ENCODE data around the gene ARHGAP22.

Gene ARHGAP22

DNA sequence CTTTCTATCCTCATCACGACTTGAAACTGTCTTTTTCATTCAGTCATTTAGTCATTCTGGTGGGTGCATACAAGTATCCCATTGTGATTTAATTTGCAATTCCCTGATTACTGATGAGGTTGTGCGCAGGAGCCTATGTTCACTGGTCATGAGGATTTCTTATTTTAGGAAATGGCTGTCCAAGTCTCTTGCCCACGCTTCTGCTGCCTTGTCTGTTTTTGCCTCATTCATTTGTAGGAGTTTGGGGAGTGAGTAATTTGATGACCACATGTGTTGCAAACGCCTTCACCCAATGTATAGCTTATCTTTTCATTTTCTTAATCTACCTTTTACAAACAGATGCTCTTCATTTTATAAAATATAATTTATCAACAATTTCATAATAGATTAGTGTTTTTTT, 127.3 kb downstream of the ARHGAP22 start:
- DNase-seq (ENCODE audit: low spot score) = no peak

DNA sequence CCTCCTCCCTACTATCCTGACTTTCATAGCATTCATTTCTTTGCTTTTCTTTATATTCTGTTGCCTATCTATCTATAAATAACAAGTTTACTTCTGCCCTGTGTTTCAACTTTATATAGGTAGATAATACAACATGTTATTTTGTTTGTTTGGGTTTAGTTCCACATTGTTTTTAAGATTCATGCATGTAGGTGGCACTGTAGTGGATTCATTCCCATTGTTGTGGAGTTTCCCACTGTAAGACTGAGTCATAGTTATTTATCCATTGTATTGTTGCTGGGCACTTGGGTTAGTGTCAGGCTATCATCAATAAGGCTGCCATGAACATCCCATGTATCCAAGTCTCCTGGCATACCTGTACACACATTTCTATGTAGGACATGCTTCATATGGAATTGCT, 127.7 kb downstream of the ARHGAP22 start:
- DNase-seq (ENCODE audit: low spot score) = no peak

DNA sequence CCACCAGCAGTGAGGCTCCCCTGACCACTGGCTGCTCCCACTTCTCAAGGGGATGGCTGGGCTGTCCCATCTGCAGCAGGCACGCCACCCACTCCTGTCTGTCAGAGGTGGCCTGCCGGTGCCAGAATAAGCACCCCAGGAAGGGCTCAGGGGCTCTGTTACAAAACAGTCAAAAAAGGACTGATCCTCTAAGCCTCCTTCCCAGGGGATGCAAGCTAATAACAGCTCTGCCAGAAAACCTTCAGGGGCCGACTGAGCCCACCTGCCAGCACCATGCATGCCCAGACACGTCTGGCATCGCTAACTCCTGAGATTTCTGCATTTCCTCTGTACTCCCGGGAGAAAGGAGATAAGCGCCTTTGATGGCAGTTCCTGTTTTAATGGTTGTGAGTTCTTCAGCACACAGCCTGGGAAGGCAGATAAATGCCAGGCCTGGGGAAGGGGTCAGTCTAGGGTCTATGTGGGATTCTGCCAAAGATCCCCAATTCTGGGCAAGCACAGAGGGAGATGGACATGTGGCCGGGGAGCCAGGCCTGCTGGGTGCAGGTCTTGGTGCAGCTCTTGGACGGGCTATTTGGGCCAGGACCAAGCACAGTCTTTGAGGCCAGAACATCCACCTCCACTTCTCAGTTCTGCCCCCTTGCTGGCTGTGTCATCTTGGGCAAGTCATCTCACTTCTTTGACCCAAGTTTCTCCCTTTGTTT, 128.4 kb downstream of the ARHGAP22 start:
- no peak for DNase-seq (ENCODE audit: low spot score)

DNA sequence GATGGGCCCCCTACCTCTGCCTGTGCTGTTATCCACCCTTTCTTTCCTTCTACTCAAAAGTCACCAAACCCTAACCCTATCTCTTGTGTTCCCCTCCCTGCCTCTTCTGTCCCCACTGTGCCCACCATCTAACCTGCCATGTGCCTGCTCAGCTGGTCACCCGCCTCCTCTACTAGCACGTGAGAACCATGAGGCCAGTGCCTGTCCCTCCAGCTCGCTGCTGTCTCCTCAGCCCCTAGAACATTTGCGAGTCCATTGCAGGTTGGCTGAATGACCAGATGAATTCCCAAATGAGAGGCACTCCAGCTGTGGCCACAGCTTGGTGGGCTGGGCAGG, 129.0 kb downstream of the ARHGAP22 start:
- no peak for DNase-seq (ENCODE audit: low spot score)

DNA sequence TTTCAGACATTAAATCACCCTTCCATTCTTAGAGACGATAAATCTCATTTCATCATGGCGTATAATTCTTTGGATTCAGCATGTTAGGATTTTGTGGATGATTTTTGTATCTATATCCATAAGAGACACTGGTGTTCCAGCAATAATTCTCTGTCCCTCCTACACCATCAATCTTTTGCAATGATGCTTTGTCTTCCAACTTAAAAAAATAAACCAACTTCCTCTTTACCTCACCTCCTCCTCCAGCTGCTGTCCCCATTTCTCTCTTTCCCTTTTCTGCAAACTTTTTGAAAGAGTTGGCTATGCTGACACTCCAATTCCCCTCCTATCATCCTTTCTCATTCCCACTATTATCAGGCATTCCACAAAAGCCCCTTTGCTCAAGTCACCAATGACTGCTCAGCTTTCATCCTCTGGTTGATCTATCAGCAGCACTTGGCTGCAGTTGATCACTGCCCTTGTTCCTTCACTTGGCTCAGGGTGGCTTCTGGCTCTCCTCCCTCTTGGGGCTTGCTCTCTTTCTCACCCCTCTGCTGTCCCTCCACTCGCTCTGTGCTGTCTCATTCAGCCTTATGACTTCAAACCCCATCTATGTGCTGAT, 130.0 kb downstream of the ARHGAP22 start:
- no peak for DNase-seq (ENCODE audit: low spot score)

DNA sequence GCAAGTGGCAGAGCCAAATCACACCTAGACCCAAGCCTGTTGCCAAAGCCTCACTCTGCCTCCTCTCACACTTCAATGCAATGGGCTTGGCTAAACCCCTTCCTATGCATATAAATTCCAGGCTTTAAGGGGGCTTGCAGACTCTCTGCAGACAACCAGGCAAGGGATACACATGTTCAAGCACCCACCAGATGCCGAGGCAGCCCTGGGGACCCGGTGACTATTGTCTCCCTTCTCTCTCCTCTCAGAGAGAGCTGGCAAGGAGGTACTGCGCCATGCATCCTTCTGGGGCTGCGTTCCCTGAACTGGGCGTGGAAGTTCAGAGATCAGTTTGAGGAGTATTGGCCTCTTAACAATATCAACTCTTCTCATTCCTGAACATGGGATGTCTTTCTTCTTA, 131.2 kb downstream of the ARHGAP22 start:
- DNase-seq (ENCODE audit: low spot score) = no peak

DNA sequence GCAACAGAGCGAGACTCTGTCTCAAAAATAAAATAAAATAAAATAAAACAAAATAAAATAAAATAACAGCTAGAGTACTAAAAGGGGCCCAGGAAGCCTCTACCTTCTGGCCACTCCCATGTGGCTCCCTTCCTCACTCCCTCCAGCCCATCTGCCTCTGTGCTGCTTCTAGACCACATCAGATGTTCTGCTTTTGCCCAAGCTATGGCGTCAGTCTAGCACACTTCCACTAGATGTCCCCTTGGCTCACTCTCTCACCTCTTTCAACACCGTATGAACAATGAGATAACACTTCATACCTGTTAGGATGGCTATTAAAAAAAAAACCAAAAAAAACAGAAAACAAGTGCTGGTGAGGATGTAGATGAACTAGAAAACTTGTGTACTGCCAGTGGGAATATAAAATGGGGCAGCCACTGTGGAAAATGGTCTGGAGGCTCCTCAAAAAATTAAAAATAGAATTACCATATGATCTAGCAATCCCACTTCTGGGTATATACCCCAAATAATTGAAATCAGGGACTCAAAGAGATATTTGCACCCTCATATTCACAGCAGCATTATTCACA, 132.3 kb downstream of the ARHGAP22 start:
- no peak for DNase-seq (ENCODE audit: low spot score)

DNA sequence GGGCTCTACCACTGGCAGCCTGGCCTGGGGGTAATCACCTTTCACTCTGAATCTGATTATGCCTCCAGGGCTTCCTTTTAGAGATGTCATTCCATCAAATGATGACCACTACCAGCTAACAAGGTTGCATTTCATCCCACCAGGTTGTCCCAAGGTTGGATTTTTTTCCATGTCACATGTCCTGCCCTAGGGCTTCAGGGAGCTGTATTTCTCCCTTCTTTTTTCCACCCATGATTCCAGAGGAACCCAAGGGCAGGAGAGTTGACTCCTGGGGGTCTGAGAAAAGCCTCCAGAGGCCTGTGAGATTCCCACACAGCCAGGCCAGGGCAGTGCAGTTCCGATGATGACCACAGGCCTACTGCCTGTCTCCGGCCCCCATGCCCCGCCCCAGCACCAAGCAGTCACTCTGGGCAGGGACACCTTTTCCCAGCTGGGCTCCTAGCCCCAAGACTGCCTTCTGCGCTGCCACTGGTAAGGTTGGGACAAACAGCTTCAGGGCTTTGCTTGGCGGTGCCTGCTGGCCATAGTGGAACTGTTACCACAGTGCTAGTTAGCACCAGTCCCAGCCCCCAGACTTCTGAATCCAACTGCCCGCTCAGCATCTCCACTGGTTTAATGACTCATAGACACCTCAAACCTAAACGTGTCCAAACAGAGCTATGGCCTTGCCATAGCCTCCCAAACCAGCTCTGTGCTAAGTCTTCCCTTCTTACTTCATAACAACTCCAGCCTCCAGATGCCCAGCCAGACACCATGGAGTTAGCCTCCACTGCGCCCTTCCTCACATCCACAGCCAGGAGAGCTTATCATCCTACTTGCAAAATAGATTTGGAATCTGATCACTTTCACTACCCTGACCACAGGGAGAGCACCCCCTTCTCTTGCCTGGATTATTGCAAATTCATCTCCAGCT, 133.7 kb downstream of the ARHGAP22 start:
- DNase-seq (ENCODE audit: low spot score) = no peak

DNA sequence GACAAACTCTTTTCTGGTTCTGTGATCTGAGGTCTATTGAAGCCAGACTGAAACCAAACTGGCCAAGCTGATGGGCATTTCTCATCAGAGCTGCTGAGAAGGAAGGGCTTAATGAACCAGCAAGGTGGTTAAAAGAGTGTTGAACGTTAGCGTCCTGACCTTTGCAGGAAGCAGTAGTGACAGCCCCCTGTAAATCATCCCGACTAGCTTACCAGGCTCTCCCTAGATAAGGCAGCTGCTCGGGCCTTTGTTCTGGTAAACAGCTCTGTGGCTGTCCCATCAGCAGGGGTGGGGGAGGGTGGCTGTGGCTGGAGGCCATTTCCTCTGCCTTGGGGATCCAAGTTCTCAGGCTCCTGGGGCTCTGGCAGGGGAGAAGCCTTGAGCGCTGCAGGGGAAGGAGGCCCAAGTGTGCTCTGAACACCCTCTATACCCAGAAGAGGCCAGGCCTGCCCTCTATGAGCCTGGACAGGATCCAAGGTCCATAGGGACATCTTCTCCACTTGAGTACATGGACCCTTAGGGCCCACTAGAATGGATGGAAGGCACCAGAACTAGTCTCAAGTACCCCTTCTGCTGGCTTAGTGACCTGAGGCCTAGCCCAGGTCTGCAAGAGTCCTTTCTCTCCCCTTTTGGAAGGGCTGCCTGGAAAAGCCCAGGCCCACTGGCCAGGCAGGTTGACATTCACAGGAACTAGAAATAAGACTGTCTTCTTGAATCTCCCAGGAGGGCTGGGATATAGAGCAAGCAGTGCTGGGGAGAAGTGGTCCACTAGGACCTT, 134.6 kb downstream of the ARHGAP22 start:
- DNase-seq (ENCODE audit: low spot score) = no peak

DNA sequence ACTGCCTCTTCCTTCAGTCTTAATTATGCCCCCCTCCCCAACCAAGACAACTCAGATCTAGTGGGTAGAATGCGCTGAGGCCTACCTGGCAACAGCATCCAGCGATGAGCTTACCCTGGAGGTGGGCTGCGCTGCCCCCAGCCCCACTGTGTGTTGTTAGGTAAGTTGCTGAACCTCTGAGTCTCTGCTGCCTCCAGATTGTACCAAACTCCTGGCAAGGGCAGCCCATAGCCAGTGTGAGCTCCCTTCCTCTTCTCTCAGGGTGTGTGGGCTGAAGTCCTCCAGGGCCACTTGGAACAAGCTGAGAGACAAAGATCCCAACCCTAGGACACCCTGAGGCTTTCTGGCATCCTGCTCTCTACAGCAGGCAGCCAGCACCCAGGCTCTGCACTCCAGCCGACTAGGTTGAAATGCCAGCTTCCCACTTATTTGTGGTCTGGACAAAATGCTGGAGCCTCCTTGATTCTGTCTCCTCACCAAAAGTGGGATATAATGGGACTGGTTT, 135.3 kb downstream of the ARHGAP22 start:
- DNase-seq (ENCODE audit: low spot score) = no peak

DNA sequence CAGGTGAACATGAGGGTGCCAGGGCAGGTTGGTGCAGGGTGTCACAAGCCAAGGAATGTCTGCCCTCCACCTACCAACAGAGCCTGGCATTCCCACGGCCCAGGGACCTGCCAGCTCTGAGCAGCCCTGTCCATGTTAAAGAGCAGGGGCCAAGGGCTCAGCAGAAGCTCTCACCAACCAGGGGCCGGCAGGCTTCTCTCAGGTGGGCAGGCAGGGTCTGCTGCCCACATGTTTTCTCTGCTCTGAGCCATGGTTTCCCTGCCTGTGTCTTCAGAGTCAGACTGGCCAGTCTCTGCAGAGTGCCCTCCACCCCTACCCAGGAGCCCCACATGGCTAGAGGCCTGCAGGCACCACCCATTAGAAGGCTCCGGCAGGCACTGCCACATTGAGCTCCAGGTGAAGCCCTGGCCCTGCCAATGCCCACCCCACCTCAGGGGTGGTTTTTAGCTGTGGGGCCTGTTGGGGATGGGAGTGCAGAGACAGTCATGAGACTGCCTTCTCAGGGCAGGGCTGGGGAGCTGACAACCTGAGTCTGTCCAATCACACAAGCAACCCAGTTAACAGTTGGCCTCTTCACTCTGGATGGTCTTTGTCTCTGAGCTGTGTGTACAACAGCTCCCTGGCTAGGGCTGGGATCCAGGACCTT, 135.9 kb downstream of the ARHGAP22 start:
- DNase-seq (ENCODE audit: low spot score) = no peak

DNA sequence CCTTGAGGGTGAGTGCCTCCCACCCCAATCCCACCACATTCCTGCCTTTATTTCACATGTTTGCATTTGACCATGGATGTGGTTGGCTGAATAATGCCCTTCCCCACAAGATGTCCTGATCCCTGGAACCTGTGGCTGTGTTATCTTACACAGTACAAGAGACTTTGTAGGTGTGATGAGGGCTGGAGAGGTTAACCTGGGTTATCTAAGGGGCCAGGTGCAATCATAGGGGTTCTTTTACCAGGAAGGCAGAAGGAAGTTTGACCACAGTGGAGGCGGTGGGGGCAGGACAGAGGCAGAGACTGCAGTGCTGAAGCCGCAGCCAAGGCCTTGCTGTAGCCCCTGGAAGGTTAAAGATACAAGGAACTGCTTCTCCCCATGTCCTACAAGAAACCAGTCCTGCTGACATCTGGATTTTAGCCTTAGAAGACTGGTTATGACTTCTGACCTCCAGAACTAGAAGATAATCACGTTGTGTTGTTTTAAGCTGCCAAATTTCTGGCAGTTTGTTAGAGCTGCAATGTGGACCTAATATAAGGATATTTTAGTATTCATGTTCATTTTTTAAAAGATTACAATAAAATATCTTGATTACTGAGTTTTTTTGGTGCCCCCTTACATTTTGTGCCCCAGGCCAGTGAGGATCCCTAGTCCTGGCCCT, 136.6 kb downstream of the ARHGAP22 start:
- DNase-seq (ENCODE audit: low spot score) = no peak

DNA sequence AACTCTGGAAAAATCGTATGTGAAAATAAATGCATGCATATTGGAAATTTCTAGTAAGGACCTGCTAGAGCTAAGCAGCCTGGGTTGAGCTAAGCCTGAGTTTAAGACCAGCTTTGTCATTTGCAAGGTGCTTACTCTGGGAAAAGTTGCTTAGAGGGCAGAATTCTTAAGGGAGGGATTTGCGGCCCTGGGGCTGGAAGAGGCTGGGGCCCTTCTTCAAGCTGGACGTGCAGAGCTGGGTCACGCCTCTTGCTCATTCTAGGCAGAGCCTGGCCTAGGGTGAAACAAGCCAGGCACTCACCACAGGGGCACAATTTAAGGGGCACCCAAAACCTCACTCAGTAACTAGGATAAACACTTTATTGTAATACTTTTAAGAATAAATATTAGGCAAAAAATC, 137.2 kb downstream of the ARHGAP22 start:
- DNase-seq (ENCODE audit: low spot score) = no peak

DNA sequence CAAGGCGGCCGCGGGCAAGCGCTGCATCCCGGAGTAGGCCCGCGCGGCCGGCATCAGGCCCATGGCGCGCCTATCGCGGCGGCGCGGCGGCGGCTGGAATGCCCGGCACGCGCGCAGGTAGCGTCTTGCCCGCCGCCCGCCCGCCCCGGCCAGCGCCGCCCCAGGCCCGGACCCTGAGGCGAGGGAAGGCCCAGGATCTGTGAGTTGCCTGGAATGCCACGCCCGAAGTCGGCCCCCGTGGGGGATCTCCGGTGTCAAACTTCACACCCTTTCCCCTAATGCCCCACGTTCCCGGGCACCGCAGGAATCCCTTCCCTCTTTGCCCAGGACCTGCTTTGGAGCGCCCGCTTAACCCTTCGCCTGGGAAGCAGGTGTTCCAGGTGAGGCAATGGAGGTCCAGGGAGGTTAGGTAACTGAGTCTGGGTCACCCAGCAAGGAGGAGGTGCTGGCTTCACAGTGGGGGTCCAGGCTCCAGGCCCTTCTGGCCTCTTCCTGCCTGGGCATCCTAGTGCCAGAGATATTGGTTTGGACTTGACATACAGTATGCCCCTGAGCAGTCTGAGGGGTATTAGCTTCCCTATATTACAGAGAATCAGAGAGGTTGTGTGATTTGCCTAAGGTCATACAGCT, 138.1 kb downstream of the ARHGAP22 start:
- no peak for DNase-seq (ENCODE audit: low spot score)

DNA sequence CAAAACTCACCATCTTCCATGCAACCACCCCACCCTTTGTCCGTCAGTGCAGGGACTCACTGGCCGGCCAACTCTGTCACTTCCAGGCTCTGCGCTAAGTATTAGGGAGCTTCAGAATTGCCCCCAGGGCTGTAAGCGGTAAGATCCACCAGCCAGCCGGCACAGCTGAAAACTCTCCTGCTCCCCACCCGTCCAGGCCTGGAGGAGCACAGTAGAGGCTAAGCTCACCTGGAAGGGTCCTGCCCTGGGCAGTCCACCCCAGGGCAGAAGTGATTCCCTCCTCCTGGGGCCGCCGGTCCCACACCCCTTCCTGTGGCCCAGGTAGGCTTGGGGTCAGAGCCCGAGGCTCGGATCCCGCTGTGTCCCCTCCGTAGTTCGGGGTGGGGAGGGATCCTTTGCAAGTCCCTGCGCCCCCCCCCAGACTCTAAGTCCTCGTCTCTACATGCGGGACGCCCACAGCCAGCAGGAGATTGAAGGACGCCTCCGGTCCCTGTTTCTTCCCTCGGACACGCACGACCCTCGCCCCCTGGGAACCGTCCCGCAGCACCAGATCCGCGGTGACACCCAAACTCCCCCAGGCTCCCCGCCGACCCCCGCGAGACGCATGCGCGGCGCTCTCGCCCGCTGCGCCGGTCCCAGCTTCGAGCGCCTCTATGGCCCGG, 138.9 kb downstream of the ARHGAP22 start:
- no peak for DNase-seq (ENCODE audit: low spot score)

DNA sequence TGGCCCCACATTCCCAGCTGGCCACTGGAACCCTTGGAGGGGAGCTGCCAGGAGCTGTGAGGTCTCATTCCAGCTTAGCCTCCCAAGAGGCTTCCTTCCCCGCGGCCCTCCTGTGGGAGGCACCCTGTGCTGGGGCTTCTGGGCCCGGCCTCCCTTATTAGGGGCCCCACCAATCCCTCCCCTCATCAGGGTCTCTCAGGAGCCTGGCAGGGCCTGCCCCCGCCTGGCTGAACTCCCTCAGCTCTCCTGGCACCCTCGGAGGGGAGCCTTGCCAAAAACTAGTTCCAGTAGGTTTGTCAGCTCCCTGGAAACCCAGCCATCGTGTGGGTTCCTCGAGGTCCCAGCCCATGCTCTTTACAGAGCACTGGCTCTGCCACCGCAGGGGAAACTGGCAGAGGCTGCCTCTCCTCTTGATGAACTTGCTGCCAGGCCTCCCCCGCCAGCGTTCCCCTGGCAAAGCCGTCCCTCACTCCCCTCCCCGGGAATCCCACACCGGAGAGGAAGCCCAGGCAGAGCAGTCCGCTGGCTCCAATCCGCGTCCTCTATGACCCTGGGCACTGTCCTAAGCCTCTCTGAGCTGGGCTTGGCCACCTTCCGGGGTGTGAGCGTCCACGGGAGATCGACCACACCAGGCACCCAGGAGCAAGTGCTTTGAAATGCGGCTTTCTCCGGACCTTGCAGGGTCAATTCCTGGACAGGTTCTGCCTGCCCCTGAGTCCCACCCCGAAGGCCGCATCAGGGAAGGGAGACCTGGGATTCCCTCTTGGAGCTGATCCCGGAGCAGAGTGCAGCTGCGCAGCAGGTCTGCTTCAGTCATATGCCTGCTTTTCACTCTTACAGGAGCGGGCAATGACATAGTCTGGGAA, 139.8 kb downstream of the ARHGAP22 start:
- no peak for DNase-seq (ENCODE audit: low spot score)

DNA sequence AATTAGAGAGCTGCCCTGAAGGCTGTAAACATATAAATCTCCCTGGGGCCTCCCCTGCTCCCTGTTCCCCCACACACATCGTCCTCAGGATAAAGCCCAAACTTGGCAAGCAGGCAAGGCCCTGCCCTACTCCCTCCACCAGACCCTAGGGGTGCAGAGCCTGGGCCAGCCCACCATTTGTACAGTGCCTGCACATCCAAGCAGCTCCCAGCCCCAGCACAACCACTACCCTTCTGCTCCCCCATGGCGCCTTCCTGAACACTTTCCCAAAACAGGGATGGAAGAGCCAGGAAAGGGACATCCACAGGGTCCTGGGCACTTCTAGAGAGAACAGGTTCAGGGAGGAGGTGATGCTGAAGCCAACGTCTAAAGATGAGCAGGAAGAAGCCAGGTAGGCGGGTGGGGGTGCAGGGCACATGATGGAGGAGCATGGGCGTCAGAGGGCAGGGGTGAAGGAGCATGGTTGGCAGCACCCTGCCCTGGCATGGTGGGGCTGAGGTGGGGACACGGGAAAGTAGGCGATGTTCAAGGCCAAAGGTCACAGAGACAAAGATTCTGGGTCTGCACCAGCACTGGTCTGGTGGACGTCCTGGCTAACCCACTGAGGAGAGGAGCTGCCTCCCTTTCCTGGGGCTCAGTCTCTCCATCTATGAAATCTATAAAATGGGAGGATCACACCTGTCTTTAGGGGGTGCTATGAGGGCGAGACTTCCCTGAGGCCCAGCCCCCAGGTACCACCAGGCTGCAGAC, 140.6 kb downstream of the ARHGAP22 start:
- no peak for DNase-seq (ENCODE audit: low spot score)

Data from CD4-positive, alpha-beta T cell treated with Interleukin-15 for 4 hours (primary cell).